Measurements from ENCODE around the gene SEC62.

Gene SEC62

DNA sequence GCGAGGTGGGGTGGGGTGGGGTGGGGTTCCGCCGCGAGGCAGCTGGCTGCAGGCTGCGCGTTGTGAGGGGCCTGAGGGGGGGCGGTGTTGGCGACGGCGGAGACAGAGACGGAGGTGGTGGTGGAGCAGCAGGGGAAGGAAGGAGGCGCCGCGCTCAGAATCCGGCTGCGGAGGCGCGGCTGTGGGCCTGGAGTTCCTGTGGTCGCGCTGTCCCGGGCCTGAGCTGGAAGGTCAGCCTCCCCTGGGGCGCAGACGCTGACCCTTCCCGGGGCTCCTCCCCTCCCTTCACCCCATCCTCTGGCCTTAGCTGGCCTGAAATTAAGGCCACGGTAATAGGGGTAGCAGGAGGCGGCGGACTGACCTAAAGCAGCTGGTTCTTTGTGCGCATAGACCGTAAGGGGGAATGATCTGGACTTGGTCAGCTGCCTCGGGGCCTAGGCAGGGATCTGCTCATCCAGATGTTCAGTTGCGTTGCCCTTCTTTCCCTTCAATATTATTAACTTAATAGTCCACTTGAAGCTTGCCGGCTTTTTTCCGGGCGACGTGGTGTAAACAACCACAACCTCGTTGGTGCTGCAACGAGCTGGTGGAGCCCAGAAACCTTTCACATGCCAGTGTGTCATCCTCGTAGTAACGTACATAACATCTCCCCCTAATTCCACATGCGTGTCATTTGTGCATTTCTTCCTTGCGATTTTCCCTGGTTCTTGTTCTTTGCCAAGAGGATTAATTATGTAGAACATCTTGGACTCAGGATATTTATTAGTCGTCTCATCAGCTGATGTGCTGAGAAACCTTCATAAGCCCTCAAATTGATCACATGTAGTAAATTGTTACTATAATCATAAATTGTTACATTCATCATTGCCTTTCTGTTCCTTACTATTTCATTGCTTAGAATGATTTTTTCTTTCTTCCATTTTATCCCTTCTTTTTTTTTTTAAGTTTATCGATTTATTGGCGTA, 626 bp downstream of the SEC62 start:
- peak in 30 of 56 donors; percentile 16 to 87 (median 58) for DNase-seq

DNA sequence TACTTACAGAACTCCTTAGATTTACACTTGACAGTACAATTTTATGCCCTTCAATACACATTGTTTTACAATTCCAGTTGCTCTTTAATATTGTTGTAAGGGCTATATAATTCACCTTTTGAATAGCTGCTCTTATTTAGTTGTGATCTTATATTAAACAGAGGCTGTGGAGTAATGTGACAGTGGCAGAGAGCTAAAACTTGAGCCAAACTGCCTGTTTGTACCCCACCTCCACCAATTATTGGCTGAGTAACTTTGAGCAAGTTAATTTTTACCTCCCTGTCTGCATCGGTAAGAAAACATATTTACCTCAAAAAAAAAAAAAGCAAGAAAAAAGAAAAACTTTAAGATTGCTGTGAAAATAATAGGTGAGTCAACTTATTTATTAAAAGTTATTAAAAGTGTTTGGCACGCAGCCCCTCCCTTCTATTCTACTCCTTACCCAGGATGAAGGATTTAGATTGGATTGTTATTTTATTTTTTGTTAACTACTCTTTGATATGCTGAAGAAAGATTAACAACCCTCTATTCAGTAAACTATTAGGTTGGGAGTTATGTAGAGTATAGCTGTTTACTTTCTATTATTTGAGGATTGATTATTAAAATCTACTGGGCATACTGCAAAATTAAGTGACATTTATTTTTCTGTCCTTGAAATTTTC, 1.7 kb downstream of the SEC62 start:
- no peak for DNase-seq

DNA sequence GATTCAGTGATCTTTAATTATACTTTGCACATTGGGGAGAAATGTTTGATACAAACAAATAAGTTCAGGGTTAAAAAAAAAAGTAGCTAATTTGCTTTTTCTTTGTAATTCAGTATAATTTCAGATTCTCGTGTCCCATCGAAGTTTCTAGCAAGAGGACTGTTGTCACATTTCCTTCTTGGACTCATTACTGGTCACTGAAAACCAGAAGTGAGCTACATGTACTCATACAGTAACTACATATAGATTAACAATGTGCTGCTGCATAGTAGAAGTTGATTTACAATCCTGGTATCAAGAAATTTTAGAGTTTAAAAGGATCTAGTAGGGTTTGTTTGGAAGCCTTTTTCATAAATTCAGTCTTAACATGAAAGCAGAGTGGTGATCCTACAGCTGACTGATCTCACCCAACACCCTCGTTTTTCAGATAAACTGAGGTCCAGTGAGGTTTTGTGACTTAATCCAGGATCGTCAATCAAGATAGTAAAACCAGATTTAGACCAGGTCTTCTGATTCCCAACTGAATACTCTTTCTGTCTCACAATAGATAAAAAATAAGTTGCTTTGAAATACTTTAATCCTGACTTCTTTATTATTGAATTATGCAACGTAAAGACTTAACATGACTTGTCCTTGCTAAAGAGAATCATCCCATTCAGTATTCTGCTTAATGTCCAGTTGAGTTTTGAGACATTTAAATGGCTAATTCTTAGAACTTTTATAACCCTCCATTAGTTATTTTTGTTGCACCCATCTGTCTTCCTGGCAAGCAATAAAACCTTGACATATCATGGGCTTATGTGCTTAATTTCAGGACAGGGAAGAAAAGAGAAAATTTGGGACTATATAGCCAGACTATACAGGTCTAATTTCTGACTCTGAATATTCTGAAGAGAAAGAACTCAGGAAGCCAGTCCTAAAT, 2.8 kb downstream of the SEC62 start:
- DNase-seq: no peak

DNA sequence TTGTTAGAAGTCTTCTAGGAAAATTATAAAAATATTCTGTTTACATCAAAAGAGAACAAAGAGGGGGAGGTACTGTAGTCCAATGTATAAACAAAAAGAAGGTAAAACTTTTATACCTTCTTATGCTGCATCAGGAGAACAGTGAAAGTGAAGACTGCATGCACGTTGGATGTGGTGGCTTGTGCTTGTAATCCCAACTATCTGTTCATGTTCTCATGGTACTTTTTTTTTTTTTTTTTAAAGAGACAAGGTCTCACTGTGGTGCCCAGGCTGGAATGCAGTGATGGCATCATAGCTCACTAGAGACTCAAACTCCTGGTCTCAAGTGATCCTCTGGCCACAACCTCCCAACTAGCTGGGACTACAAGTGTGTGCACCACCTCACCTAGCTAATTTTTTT, 4.2 kb downstream of the SEC62 start:
- no peak for DNase-seq

DNA sequence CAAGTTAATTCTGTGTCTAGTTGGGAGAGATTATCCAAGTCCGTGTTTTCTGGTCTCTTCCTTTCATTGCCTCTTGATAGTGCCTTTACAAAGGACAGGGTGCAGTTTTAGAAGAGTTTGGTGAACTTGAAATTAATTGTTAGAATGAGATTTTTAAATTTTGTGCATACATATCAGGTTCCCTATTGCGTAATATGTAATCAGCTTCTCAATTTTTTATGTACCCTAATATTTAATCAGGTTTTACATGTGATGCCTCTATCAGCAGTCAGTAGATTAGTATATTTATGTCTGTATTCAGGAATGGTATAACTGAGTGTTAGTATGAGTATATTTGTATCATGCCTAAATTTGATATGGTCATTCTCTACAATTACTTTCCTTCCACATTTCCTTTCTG, 4.9 kb downstream of the SEC62 start:
- no peak for DNase-seq

DNA sequence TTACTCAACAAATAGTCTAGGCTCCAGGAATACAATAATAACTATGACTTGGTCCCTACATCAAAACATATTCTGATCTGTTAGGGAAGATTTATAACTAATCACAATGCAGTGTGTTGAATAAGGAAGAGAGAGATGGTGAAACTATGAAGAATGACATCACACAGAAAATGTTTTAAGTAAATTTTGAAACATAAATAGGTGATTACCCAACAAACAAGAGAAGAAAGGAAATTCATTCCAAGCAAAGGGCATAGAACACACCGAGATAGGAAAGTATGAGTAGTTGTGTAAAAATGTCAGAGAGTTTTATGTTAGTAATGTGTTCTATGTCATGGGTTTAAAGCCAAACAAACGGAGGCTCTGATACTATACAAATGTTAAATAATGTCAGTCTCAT, 13.4 kb downstream of the SEC62 start:
- DNase-seq: no peak

DNA sequence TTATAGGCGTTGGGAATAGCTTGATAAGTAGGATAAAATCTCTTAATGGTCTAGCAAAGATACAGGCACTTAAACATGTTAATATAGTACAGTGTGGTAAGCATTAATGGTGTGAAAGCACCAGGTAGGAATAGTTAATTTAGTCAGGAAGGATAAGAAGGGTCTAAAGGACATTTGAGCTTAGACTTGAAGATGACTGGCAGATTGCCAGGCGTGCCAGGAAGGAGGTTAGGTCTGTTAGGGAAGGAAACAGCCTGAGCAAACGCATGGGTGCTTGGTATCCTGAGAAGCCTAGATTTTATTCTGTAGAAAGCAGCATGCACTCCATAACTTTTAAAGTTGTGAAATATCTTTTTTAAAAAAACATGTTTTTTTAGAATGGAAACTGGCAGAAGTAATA, 17.7 kb downstream of the SEC62 start:
- peak in 2 of 56 donors; percentile 1 to 2 for DNase-seq

DNA sequence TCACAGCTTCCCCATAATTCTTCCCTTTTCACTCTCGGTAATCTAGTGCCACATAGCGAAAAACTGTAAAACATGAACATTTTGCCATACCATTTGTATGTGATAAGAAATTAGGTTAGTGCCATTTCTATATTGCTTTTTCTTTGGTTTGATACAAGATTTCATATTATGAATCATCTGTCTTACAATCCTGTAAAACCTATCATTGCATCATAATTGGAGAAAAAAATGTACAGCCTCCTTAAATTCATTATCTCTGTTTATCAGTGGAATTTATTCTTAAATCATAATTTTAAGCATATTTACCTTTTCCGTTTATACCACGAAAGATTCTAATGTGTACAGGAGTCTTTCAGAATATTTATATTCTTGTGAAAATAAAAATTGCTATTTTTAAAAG, 23.8 kb downstream of the SEC62 start:
- no peak for DNase-seq

DNA sequence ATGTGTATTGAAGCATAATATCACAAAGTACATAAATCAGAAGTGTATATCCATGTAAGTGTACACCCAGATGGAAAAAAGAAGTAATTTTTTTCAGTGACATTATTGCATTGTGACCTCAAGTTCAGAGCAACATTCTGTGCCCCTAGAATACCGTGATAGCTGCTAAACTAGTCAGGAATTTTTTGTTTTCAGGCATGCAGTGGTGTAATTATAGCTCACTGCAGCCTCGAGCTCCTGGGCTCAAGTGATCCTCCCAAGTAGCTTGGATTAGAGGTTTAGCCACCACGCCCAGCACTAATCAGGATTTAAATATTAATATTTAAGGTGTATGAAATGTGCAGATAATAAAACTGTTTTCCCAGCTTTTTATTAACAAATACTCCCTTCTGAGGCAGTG, 25.5 kb downstream of the SEC62 start:
- no peak for DNase-seq

DNA sequence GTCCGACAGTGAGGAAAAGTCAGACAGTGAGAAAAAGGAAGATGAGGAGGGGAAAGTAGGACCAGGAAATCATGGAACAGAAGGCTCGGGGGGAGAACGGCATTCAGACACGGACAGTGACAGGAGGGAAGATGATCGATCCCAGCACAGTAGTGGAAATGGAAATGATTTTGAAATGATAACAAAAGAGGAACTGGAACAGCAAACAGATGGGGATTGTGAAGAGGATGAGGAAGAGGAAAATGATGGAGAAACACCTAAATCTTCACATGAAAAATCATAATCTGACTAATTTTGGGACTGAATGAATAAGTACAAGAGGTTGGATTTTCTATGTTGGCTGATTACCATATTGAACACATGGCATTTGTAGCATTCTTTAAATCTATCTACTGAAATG, 26.2 kb downstream of the SEC62 start:
- no peak for DNase-seq

DNA sequence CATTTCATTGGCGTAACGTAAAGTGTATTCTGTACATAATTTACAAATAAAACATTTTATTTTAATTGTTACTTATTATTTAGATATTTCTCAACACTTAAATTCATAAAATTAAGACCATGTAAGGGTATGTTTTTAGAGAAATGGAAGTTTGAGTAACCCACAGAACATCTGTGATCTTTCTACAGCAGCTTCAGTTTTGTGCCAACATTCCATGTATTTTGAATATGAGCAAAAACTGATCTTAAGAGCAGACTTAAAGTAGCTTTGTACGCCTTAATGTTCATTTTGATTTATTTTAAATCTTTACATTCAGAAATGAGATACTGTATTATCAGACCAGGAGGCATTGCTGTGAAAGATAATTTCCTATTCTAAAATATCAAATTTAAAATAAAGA, 27.2 kb downstream of the SEC62 start:
- no peak for DNase-seq

DNA sequence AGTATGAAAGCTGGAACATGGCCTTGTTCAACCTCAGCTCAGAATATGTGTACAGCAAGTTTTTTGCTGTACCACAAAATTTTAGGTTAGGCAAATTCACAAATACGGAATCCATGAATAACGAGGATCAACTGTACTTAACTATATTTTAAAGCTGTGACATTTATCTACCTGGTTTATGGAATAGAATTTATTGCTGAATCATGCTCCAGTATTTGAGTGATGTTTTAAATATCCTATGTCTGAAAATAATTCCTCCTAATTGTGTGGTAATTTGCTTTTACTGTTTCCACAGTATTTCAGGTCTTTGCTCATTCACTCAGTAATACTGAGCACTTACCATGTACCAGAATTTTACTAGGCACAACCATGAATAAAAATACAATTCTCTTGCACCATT, 29.5 kb downstream of the SEC62 start:
- DNase-seq: no peak

DNA sequence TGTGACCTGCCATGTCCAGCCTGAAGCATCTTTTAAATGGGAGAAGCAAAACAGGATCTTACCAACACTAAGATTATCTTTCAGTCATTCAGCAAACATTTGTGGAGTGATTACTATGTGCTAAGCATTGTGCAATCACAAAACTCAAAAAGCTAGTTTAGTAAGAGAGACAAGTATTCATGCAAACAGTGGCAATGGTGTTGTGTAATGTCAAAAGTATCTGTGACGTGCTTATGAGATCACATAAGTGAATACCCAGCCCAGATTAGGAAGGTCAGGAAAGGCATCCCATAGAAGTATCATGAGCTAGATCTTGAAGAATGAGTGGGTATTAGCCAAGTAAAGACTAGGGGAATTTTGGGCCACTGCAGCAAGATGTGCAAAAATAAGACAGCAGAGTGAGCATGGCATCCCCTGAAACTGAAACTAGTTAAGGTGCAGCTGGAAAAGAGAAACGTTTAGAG, 32.1 kb downstream of the SEC62 start:
- no peak for DNase-seq

DNA sequence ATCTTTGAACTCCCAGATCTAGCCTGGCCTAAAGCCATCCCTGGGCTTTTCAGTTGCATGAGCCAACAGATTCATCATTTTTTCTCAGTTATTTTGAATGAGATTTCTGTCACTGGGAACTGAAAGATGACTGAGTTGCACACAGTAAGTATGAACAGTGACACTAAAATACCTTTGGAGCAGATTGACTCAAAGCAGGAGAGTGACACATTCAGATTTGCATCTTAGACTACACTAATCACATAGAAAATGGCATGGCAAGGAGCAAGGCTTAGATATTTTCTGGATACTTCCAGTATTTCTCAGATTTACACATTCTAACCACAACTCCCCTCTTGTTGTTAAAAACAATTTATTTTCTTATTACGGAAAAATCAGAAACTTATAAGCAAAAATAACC, 32.8 kb downstream of the SEC62 start:
- DNase-seq: no peak

DNA sequence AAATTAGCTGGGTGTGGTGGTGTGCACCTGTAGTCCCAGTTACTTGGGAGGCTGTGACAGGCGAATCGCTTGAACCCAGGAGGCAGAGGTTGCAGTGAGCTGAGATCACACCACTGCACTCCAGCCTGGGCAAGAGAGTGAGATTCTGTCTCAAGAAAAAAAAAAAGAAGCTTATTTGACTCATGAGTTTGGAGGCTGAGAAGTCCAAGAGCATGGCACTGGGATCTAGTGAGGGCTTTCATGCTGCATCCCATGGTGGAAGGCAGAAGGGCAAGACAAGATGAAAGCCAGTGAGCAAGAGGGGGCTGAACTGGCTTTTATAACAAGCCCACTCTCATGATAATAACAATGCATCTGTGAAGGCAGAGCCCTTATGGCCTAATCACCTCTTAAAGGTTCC, 33.4 kb downstream of the SEC62 start:
- no peak for DNase-seq

DNA sequence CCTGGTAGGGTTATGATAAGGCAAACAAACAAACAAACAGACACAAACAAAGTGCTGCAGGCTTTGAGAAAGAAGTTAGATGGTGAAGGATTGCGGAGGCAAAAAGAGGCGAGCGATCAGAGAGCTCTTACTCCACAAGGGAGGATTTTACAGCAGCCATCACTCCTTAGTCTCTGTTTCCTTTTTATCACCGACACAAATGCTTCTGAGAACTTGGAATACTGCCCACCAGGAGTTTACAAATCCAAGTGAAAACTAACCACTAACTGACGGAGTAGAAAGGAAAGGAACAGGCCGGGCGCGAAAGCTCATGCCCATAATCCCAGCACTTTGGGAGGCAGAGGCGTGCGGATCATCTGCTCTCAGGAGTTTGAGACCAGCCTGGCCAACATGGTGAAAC, 35.6 kb downstream of the SEC62 start:
- DNase-seq: no peak

DNA sequence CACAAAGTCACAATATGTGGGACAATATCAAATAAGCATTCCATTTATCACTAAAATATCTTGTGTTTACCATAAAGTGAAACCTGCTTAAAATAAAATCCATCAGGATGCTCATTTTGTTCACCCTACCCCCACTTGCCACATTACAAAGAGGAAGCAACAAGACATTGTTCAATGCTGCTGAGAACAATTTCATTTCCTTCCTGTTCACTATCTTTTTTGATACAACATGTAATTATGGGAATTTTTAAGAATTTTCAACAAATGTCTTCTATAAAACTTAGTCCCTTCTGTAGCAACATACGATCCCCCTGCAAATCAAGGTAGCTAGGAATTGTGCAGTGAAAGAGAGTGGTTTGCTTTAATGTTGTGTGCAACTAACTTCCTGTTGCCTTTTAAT, 36.3 kb downstream of the SEC62 start:
- no peak for DNase-seq

DNA sequence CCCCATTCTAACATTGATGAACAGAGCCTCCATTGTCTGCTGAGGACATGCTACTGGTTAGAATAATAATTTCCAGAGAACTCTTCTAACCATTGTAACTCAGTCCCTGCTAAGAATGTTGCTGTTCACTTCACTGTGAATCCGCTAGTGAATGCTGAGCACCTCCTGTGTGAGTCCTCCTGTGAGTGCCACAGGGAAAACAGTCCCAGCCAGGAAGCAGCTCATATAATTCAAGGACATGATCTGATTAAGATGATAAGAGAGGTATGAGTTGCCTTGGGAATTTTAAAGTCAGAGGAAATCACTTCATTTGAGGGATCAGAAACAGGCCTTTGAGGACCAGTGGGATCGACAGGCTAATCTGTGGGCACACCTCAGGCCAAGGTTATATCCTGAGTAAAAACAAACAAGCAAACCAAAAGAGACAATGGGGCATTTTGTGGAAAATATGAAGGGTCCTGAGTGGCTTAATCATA, 37.3 kb downstream of the SEC62 start:
- DNase-seq: no peak

DNA sequence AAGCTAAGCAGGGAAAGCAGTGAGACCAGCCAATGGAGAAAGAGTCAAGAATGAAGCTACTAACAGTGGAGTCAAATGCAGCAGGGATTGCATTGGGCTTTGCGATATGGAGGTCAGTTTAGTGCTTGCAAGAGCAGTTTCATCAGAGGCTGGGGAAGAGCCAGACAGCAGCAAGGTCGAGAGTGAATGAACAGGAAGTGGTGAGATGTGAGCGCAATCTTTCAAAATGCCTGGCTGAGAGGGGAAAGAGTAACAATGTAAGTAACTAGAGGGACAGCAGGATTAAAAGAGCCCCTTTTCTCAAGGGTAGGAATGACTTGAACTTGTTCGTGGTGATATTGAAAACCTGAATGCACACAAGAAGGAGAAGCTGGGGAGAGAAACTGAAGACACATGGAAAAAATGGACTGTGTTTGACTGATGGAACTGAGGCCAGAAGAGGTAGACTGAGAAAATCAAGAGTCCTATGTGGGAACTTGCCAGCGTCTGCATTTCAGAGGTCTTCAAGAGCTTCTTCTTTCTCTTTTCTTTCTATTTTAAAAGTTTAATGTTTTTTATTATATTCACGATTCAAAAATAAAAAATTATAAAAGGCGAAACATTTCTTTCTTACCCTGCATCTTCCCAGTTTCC, 40.5 kb downstream of the SEC62 start:
- peak in 1 of 56 donors; percentile 0 for DNase-seq

DNA sequence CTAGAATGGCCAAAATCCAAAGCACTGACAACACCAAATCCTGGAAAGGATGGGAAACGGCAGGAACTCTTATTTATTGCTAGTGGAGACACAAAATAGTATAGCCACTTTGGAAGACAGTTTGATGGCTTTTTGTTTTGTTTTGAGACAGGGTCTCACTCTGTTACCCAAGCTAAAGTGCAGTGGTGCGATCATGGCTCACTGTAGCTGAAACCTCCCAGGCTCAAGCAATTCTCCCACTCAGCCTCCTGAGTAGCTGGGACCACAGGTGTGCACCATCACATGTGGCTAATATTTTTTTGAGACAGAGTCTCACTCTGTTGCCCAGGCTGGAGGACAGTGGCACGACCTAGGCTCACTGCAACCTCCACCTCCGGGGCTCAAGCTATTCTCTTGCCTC, 43.9 kb downstream of the SEC62 start:
- DNase-seq: no peak

Measured in nucleus accumbens (tissue), 56 donors.